Activated T-cell treated with anti-CD3 and anti-CD28 coated beads, Interleukin-2, amount 50 U/mL, for 24 hours (primary cell): ENCODE results near the gene TBX15.
"Not testable (repeated sequence)": the region's sequence is repeated elsewhere in the genome, so short reads cannot be mapped to it uniquely, and the experiment has no call there.

Source experiments
- DNase-seq: peaks from one replicate; pipeline ENCODE4 v3.0.0-alpha.2; 2020
- H3K27ac Mint-ChIP-seq: 2 replicates; pipeline ENCODE4 v1.8.0; 2020; ENCODE audit warnings: mild to moderate bottlenecking, mixed read lengths
- H3K27me3 Mint-ChIP-seq: 2 replicates; pipeline ENCODE4 v1.8.0; 2020; ENCODE audit warnings: mixed read lengths
- H3K36me3 Mint-ChIP-seq: 2 replicates; pipeline ENCODE4 v1.8.0; 2020; ENCODE audit warnings: low read depth, mixed read lengths
- H3K4me1 Mint-ChIP-seq: 2 replicates; pipeline ENCODE4 v1.8.0; 2020; ENCODE audit warnings: low read depth, mixed read lengths
- H3K4me3 Mint-ChIP-seq: 2 replicates; pipeline ENCODE4 v1.8.0; 2020; ENCODE audit warnings: mild to moderate bottlenecking, moderate library complexity, mixed read lengths
- H3K9me3 Mint-ChIP-seq: 2 replicates; pipeline ENCODE4 v1.8.0; 2020; ENCODE audit warnings: mixed read lengths

TBX15 gene

GRCh38 chr1:118920124-118920717, 67.9 kb downstream of the TBX15 start:
- Mint-ChIP-seq H3K36me3 (no peaks in the 10 kb centered on the region), H3K4me1 (no peaks in the 10 kb centered on the region), H3K27ac (no peak overlapping the region), H3K4me3 (no peak overlapping the region), H3K9me3 (no peaks in the 10 kb centered on the region), H3K27me3 (no peaks in the 10 kb centered on the region)
- no peak for DNase-seq

GRCh38 chr1:118918940-118919259, 69.2 kb downstream of the TBX15 start:
- no peak for DNase-seq
- Mint-ChIP-seq H3K9me3 (no peaks in the 10 kb centered on the region), H3K4me3 (no peak overlapping the region), H3K36me3 (no peaks in the 10 kb centered on the region), H3K27me3 (no peaks in the 10 kb centered on the region), H3K27ac (no peak overlapping the region), H3K4me1 (no peaks in the 10 kb centered on the region)

GRCh38 chr1:118918230-118918939, 69.8 kb downstream of the TBX15 start:
- Mint-ChIP-seq H3K27me3 (no peaks in the 10 kb centered on the region), H3K36me3 (no peaks in the 10 kb centered on the region), H3K4me1 (no peaks in the 10 kb centered on the region), H3K9me3 (no peaks in the 10 kb centered on the region), H3K4me3 (no peak overlapping the region), H3K27ac (no peak overlapping the region)
- no peak for DNase-seq

GRCh38 chr1:118916346-118916745, 71.8 kb downstream of the TBX15 start:
- not testable (repeated sequence) for H3K27me3 Mint-ChIP-seq, DNase-seq, H3K4me1 Mint-ChIP-seq, H3K4me3 Mint-ChIP-seq, H3K9me3 Mint-ChIP-seq, H3K27ac Mint-ChIP-seq, H3K36me3 Mint-ChIP-seq

- Mint-ChIP-seq H3K36me3 (no peaks in the 10 kb centered on the region), H3K27me3 (no peaks in the 10 kb centered on the region), H3K27ac (no peak overlapping the region), H3K4me3 (no peak overlapping the region), H3K4me1 (no peaks in the 10 kb centered on the region), H3K9me3 (peaks cover 4% of the 10 kb centered on the region)
- no peak for DNase-seq
Measured at GRCh38 chr1:118914379-118915161, 73.6 kb downstream of the TBX15 start.

- peaks cover 5% of the 10 kb centered on the region for H3K9me3 Mint-ChIP-seq
- no peak overlapping the region for H3K27ac Mint-ChIP-seq
- H3K27me3 Mint-ChIP-seq = no peaks in the 10 kb centered on the region
- H3K4me3 Mint-ChIP-seq = no peak overlapping the region
- H3K4me1 Mint-ChIP-seq = no peaks in the 10 kb centered on the region
- DNase-seq = no peak
- no peaks in the 10 kb centered on the region for H3K36me3 Mint-ChIP-seq
Measured at GRCh38 chr1:118913818-118914217, 74.3 kb downstream of the TBX15 start.

- peaks cover 8% of the 10 kb centered on the region for H3K9me3 Mint-ChIP-seq
- H3K27ac Mint-ChIP-seq = no peak overlapping the region
- no peak for DNase-seq
- no peaks in the 10 kb centered on the region for H3K36me3 Mint-ChIP-seq
- no peaks in the 10 kb centered on the region for H3K4me1 Mint-ChIP-seq
- no peaks in the 10 kb centered on the region for H3K27me3 Mint-ChIP-seq
- H3K4me3 Mint-ChIP-seq = no peak overlapping the region
Measured at GRCh38 chr1:118912574-118912973, 75.6 kb downstream of the TBX15 start.

- Mint-ChIP-seq H3K9me3 (peaks cover 8% of the 10 kb centered on the region), H3K36me3 (no peaks in the 10 kb centered on the region), H3K4me3 (no peak overlapping the region), H3K27me3 (no peaks in the 10 kb centered on the region), H3K27ac (no peak overlapping the region), H3K4me1 (no peaks in the 10 kb centered on the region)
- DNase-seq = no peak
Measured at GRCh38 chr1:118911571-118911970, 76.6 kb downstream of the TBX15 start.

GRCh38 chr1:118907466-118907865, 80.7 kb downstream of the TBX15 start:
- no peaks in the 10 kb centered on the region for H3K4me1 Mint-ChIP-seq
- no peaks in the 10 kb centered on the region for H3K27me3 Mint-ChIP-seq
- DNase-seq = no peak
- no peak overlapping the region for H3K27ac Mint-ChIP-seq
- no peak overlapping the region for H3K4me3 Mint-ChIP-seq
- no peaks in the 10 kb centered on the region for H3K36me3 Mint-ChIP-seq
- H3K9me3 Mint-ChIP-seq = peaks cover 10% of the 10 kb centered on the region

GRCh38 chr1:118905671-118906070, 82.5 kb downstream of the TBX15 start:
- Mint-ChIP-seq H3K27me3 (no peaks in the 10 kb centered on the region), H3K36me3 (no peaks in the 10 kb centered on the region), H3K4me1 (no peaks in the 10 kb centered on the region), H3K9me3 (peaks cover 10% of the 10 kb centered on the region), H3K27ac (no peak overlapping the region), H3K4me3 (no peak overlapping the region)
- DNase-seq = no peak

GRCh38 chr1:118905196-118905595, 82.9 kb downstream of the TBX15 start:
- no peaks in the 10 kb centered on the region for H3K27me3 Mint-ChIP-seq
- DNase-seq = no peak
- H3K27ac Mint-ChIP-seq = no peak overlapping the region
- H3K36me3 Mint-ChIP-seq = no peaks in the 10 kb centered on the region
- no peak overlapping the region for H3K4me3 Mint-ChIP-seq
- no peaks in the 10 kb centered on the region for H3K4me1 Mint-ChIP-seq
- H3K9me3 Mint-ChIP-seq = peaks cover 6% of the 10 kb centered on the region

GRCh38 chr1:118902711-118903191, 85.4 kb downstream of the TBX15 start:
- Mint-ChIP-seq H3K27me3 (no peaks in the 10 kb centered on the region), H3K4me1 (no peaks in the 10 kb centered on the region), H3K4me3 (no peak overlapping the region), H3K9me3 (peaks cover 2% of the 10 kb centered on the region), H3K27ac (no peak overlapping the region), H3K36me3 (no peaks in the 10 kb centered on the region)
- DNase-seq = no peak

- Mint-ChIP-seq H3K27ac (no peak overlapping the region), H3K9me3 (peaks cover 2% of the 10 kb centered on the region), H3K4me3 (no peak overlapping the region), H3K27me3 (no peaks in the 10 kb centered on the region), H3K4me1 (no peaks in the 10 kb centered on the region), H3K36me3 (no peaks in the 10 kb centered on the region)
- DNase-seq = no peak
Measured at GRCh38 chr1:118902299-118902698, 85.8 kb downstream of the TBX15 start.

- DNase-seq = no peak
- no peak overlapping the region for H3K4me3 Mint-ChIP-seq
- no peak overlapping the region for H3K27ac Mint-ChIP-seq
- H3K36me3 Mint-ChIP-seq = no peaks in the 10 kb centered on the region
- no peaks in the 10 kb centered on the region for H3K4me1 Mint-ChIP-seq
- H3K27me3 Mint-ChIP-seq = no peaks in the 10 kb centered on the region
- peaks cover 2% of the 10 kb centered on the region for H3K9me3 Mint-ChIP-seq
Measured at GRCh38 chr1:118900643-118901440, 87.3 kb downstream of the TBX15 start.
